ENCODE data around the gene MESD.
A peak's percentile ranks its signal among the peaks of the same experiment; 100 is the strongest.

MESD gene

GRCh38 chr15:81006124-81006523, 16.5 kb upstream of the MESD start:
- H3K4me3 ChIP-seq (ENCODE audit: low read depth, low read length) = no peak overlapping the region
- DNase-seq (ENCODE audit: low read depth) = no peak
- no peak for TF ChIP-seq CTCF (IDR thresholded peaks at IDR 0.05; ENCODE audit: low read depth, low read length, missing control alignments)

- TF ChIP-seq CTCF (IDR thresholded peaks at IDR 0.05; ENCODE audit: low read depth, low read length, missing control alignments) = no peak
- peak overlapping the region; percentile 97; the same call in 1 of the 2 replicates for H3K4me3 ChIP-seq (ENCODE audit: low read depth, low read length)
- DNase-seq (ENCODE audit: low read depth) = no peak
Measured at GRCh38 chr15:81003097-81003350, 13.4 kb upstream of the MESD start.

GRCh38 chr15:81002331-81003096, 12.9 kb upstream of the MESD start:
- peak overlapping the region; percentile 97 for H3K4me3 ChIP-seq (ENCODE audit: low read depth, low read length)
- DNase-seq (ENCODE audit: low read depth) = no peak
- no peak for TF ChIP-seq CTCF (IDR thresholded peaks at IDR 0.05; ENCODE audit: low read depth, low read length, missing control alignments)

- DNase-seq (ENCODE audit: low read depth) = no peak
- peak overlapping the region; percentile 97 for H3K4me3 ChIP-seq (ENCODE audit: low read depth, low read length)
- no peak for TF ChIP-seq CTCF (IDR thresholded peaks at IDR 0.05; ENCODE audit: low read depth, low read length, missing control alignments)
Measured at GRCh38 chr15:81002009-81002330, 12.4 kb upstream of the MESD start.

- H3K4me3 ChIP-seq (ENCODE audit: low read depth, low read length) = peak overlapping the region; percentile 97
- no peak for TF ChIP-seq CTCF (IDR thresholded peaks at IDR 0.05; ENCODE audit: low read depth, low read length, missing control alignments)
- DNase-seq (ENCODE audit: low read depth) = no peak
Measured at GRCh38 chr15:81001152-81002008, 11.8 kb upstream of the MESD start.

- no peak for TF ChIP-seq CTCF (IDR thresholded peaks at IDR 0.05; ENCODE audit: low read depth, low read length, missing control alignments)
- peak within 1 kb of the TSS; percentile 97 for H3K4me3 ChIP-seq (ENCODE audit: low read depth, low read length)
- DNase-seq (ENCODE audit: low read depth) = peak; percentile 76
Measured at GRCh38 chr15:81000624-81001151, 11.1 kb upstream of the MESD start, which contains the start of gene TLNRD1. TLNRD1 (plus strand) TSS chr15:81000923; CDS start chr15:81002272, 1,349 bp downstream.
